ENCODE measurements around the gene MAPT.
"Not testable (repeated sequence)": the region's sequence is repeated elsewhere in the genome, so short reads cannot be mapped to it uniquely, and the experiment has no call there.

MAPT gene

DNA sequence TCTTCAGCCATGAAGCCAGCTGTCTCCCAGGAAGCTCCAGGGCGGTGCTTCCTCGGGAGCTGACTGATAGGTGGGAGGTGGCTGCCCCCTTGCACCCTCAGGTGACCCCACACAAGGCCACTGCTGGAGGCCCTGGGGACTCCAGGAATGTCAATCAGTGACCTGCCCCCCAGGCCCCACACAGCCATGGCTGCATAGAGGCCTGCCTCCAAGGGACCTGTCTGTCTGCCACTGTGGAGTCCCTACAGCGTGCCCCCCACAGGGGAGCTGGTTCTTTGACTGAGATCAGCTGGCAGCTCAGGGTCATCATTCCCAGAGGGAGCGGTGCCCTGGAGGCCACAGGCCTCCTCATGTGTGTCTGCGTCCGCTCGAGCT lies 118.8 kb downstream of the MAPT start:
- no peaks in the 10 kb centered on the region for H3K36me3 ChIP-seq (ENCODE audit: control insufficient read depth, low read length)
- H3F3A ChIP-seq (ENCODE audit: control insufficient read depth, insufficient read depth): no peaks in the 10 kb centered on the region
- no peaks in the 10 kb centered on the region for H3K4me1 ChIP-seq (ENCODE audit: control insufficient read depth, low read length)
- H3K27me3 ChIP-seq (ENCODE audit: control insufficient read depth, low read length): peaks cover 4% of the 10 kb centered on the region
- TF ChIP-seq, protein P1, sequence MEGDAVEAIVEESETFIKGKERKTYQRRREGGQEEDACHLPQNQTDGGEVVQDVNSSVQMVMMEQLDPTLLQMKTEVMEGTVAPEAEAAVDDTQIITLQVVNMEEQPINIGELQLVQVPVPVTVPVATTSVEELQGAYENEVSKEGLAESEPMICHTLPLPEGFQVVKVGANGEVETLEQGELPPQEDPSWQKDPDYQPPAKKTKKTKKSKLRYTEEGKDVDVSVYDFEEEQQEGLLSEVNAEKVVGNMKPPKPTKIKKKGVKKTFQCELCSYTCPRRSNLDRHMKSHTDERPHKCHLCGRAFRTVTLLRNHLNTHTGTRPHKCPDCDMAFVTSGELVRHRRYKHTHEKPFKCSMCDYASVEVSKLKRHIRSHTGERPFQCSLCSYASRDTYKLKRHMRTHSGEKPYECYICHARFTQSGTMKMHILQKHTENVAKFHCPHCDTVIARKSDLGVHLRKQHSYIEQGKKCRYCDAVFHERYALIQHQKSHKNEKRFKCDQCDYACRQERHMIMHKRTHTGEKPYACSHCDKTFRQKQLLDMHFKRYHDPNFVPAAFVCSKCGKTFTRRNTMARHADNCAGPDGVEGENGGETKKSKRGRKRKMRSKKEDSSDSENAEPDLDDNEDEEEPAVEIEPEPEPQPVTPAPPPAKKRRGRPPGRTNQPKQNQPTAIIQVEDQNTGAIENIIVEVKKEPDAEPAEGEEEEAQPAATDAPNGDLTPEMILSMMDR (IDR thresholded peaks at IDR 0.05; ENCODE audit: low read depth, low read length, poor library complexity, severe bottlenecking): no peak
- TF ChIP-seq EZH2phosphoT487 (IDR thresholded peaks at IDR 0.05; ENCODE audit: borderline replicate concordance, low read length): no peak
- no peak overlapping the region for H3K4me3 ChIP-seq (ENCODE audit: low read length)
- H3K9me3 ChIP-seq (ENCODE audit: control insufficient read depth, insufficient read depth, low read length): no peaks in the 10 kb centered on the region
- no peak overlapping the region for H3K27ac ChIP-seq (ENCODE audit: low read depth, low read length)
- H3K4me2 ChIP-seq (ENCODE audit: low read length): no peak overlapping the region
- H4K20me1 ChIP-seq (ENCODE audit: control insufficient read depth, insufficient read depth, low read depth, low read length): no peaks in the 10 kb centered on the region
- H3K9me2 ChIP-seq (replicated peaks; ENCODE audit: control insufficient read depth, low read length): no peaks in the 10 kb centered on the region
- H3K79me2 ChIP-seq (ENCODE audit: control insufficient read depth, low read length): no peaks in the 10 kb centered on the region

DNA sequence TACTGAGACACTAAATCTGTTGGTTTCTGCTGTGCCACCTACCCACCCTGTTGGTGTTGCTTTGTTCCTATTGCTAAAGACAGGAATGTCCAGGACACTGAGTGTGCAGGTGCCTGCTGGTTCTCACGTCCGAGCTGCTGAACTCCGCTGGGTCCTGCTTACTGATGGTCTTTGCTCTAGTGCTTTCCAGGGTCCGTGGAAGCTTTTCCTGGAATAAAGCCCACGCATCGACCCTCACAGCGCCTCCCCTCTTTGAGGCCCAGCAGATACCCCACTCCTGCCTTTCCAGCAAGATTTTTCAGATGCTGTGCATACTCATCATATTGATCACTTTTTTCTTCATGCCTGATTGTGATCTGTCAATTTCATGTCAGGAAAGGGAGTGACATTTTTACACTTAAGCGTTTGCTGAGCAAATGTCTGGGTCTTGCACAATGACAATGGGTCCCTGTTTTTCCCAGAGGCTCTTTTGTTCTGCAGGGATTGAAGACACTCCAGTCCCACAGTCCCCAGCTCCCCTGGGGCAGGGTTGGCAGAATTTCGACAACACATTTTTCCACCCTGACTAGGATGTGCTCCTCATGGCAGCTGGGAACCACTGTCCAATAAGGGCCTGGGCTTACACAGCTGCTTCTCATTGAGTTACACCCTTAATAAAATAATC lies 119.3 kb downstream of the MAPT start:
- Histone ChIP-seq H3K9me3 (ENCODE audit: control insufficient read depth, insufficient read depth, low read length) (no peaks in the 10 kb centered on the region), H3K27ac (ENCODE audit: low read depth, low read length) (no peak overlapping the region), H3K27me3 (ENCODE audit: control insufficient read depth, low read length) (peaks cover 2% of the 10 kb centered on the region), H3K36me3 (ENCODE audit: control insufficient read depth, low read length) (no peaks in the 10 kb centered on the region), H4K20me1 (ENCODE audit: control insufficient read depth, insufficient read depth, low read depth, low read length) (no peaks in the 10 kb centered on the region), H3K4me1 (ENCODE audit: control insufficient read depth, low read length) (no peaks in the 10 kb centered on the region), H3F3A (ENCODE audit: control insufficient read depth, insufficient read depth) (no peaks in the 10 kb centered on the region), H3K9me2 (replicated peaks; ENCODE audit: control insufficient read depth, low read length) (no peaks in the 10 kb centered on the region), H3K4me3 (ENCODE audit: low read length) (no peak overlapping the region), H3K79me2 (ENCODE audit: control insufficient read depth, low read length) (no peaks in the 10 kb centered on the region), H3K4me2 (ENCODE audit: low read length) (no peak overlapping the region)
- TF ChIP-seq EZH2phosphoT487 (IDR thresholded peaks at IDR 0.05; ENCODE audit: borderline replicate concordance, low read length): no peak

DNA sequence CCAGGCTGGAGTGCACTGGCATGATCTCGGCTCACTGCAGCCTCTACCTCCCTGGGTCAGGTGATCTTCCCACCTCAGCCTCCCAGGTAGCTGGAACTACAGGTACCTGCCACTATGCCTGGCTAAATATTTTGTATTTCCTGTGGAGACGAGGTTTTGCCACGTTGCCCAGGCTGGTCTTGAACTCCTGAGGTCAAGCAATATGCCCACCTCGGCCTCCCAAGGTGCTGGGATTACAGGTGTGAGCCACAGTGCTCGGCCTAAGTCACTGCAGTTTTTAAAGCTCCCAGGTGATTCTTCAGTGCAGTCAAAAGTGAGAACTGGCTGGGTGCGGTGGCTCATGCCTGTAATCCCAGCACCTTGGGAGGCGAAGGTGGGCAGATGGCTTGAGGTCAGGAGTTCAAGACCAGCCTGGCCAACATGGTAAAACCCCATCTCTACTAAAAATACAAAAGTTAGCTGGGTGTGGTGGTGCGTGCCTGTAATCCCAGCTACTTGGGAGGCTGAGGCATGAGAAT lies 125.1 kb downstream of the MAPT start:
- H3K36me3 ChIP-seq (ENCODE audit: control insufficient read depth, low read length); H3K4me3 ChIP-seq (ENCODE audit: low read length); H3K9me3 ChIP-seq (ENCODE audit: control insufficient read depth, insufficient read depth, low read length); H3K79me2 ChIP-seq (ENCODE audit: control insufficient read depth, low read length); H3K27ac ChIP-seq (ENCODE audit: low read depth, low read length); H3K4me1 ChIP-seq (ENCODE audit: control insufficient read depth, low read length); H3K4me2 ChIP-seq (ENCODE audit: low read length); H3K27me3 ChIP-seq (ENCODE audit: control insufficient read depth, low read length); H4K20me1 ChIP-seq (ENCODE audit: control insufficient read depth, insufficient read depth, low read depth, low read length); H3K9me2 ChIP-seq (replicated peaks; ENCODE audit: control insufficient read depth, low read length); H3F3A ChIP-seq (ENCODE audit: control insufficient read depth, insufficient read depth): not testable (repeated sequence)

DNA sequence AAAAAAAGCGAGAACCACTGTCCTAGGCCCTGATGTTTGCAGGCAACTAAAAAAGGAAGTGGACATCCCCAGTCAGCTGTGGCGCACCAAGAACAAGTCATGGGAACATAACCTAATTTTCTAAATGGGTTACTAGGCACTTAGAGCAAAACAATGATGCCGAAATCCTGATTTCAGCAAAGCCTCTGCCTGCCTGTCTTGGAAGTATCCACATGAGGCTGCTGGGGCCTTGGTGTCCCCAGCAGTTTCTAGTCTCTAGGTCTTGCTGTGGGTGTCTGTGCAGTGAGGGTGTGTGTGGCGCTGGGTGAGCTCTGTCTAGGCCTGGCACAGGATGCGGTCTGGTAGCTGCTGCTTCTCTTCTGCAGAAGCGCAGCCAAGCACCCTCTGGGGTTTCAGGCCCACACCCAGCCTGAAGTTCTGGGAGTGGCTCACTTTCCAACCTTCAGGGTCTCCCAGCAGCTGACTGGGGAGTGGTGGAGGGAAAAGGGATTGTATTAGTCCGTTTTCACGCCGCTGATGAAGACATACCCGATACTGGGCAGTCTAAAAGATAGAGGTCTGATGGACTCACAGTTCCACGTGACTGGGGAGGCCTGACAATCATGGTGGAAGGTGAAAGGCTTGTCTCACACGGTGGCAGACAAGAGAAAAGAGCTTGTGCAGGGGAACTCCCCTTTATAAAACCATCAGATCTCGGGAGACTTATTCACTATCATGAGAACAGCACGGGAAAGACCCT lies 125.8 kb downstream of the MAPT start:
- Histone ChIP-seq H3K36me3 (ENCODE audit: control insufficient read depth, low read length) (no peaks in the 10 kb centered on the region), H3K4me3 (ENCODE audit: low read length) (no peak overlapping the region), H3K27me3 (ENCODE audit: control insufficient read depth, low read length) (no peaks in the 10 kb centered on the region), H3K4me1 (ENCODE audit: control insufficient read depth, low read length) (no peaks in the 10 kb centered on the region), H3K79me2 (ENCODE audit: control insufficient read depth, low read length) (no peaks in the 10 kb centered on the region), H3K9me2 (replicated peaks; ENCODE audit: control insufficient read depth, low read length) (no peaks in the 10 kb centered on the region), H3K9me3 (ENCODE audit: control insufficient read depth, insufficient read depth, low read length) (no peaks in the 10 kb centered on the region), H3K27ac (ENCODE audit: low read depth, low read length) (no peak overlapping the region), H4K20me1 (ENCODE audit: control insufficient read depth, insufficient read depth, low read depth, low read length) (no peaks in the 10 kb centered on the region), H3F3A (ENCODE audit: control insufficient read depth, insufficient read depth) (no peaks in the 10 kb centered on the region), H3K4me2 (ENCODE audit: low read length) (no peak overlapping the region)
- no peak for TF ChIP-seq EZH2phosphoT487 (IDR thresholded peaks at IDR 0.05; ENCODE audit: borderline replicate concordance, low read length)
- TF ChIP-seq, protein P1 (IDR thresholded peaks at IDR 0.05; ENCODE audit: low read depth, low read length, poor library complexity, severe bottlenecking): no peak
